HG02678 (cell line): ENCODE measurements around the gene ACVR1.
"Not testable (repeated sequence)": the region's sequence is repeated elsewhere in the genome, so short reads cannot be mapped to it uniquely, and the experiment has no call there.

ENCODE experiments used
- ATAC-seq: cut with Tn5 transposase; IDR thresholded peaks from one replicate; pipeline ENCODE4 v1.9.1; 2021; ENCODE audit warnings: mild to moderate bottlenecking, moderate library complexity; ENCODE audit not compliant: unreplicated experiment

The ACVR1 gene

GRCh38 chr2:157769856-157770255 lies 106.3 kb downstream of the ACVR1 start:
- ATAC-seq: no peak

- no peak for ATAC-seq
Measured at GRCh38 chr2:157764386-157764785, 111.7 kb downstream of the ACVR1 start.

- ATAC-seq: no peak
Measured at GRCh38 chr2:157761520-157761919, 114.6 kb downstream of the ACVR1 start.

GRCh38 chr2:157760949-157761348 lies 115.2 kb downstream of the ACVR1 start:
- ATAC-seq: no peak

- no peak for ATAC-seq
Measured at GRCh38 chr2:157759855-157760254, 116.3 kb downstream of the ACVR1 start.

- no peak for ATAC-seq
Measured at GRCh38 chr2:157758586-157758985, 117.5 kb downstream of the ACVR1 start.

GRCh38 chr2:157757500-157757899 lies 118.6 kb downstream of the ACVR1 start:
- no peak for ATAC-seq

- not testable (repeated sequence) for ATAC-seq
Measured at GRCh38 chr2:157756447-157756846, 119.7 kb downstream of the ACVR1 start.

GRCh38 chr2:157751462-157752058 lies 124.6 kb downstream of the ACVR1 start:
- ATAC-seq: peak; percentile 66

GRCh38 chr2:157749684-157750083 lies 126.4 kb downstream of the ACVR1 start:
- no peak for ATAC-seq

- no peak for ATAC-seq
Measured at GRCh38 chr2:157748371-157749142, 127.6 kb downstream of the ACVR1 start.

- ATAC-seq: peak; percentile 44
Measured at GRCh38 chr2:157747695-157748370, 128.3 kb downstream of the ACVR1 start.

GRCh38 chr2:157747280-157747679 lies 128.8 kb downstream of the ACVR1 start:
- no peak for ATAC-seq

GRCh38 chr2:157746234-157746950 lies 129.7 kb downstream of the ACVR1 start:
- no peak for ATAC-seq

- no peak for ATAC-seq
Measured at GRCh38 chr2:157744571-157745076, 131.5 kb downstream of the ACVR1 start.

- ATAC-seq: peak; percentile 62
Measured at GRCh38 chr2:157743051-157743450, 133.1 kb downstream of the ACVR1 start.

- no peak for ATAC-seq
Measured at GRCh38 chr2:157741819-157742484, 134.2 kb downstream of the ACVR1 start.

GRCh38 chr2:157737656-157738055 lies 138.5 kb downstream of the ACVR1 start:
- no peak for ATAC-seq

- ATAC-seq: no peak
Measured at GRCh38 chr2:157735532-157735931, 140.6 kb downstream of the ACVR1 start.

- ATAC-seq: no peak
Measured at GRCh38 chr2:157733263-157733662, 142.9 kb downstream of the ACVR1 start.

GRCh38 chr2:157732596-157732995 lies 143.5 kb downstream of the ACVR1 start:
- ATAC-seq: no peak
